Measurements from ENCODE around the gene RPL22.
A peak's percentile ranks its signal among the peaks of the same experiment; 100 is the strongest.

DNA sequence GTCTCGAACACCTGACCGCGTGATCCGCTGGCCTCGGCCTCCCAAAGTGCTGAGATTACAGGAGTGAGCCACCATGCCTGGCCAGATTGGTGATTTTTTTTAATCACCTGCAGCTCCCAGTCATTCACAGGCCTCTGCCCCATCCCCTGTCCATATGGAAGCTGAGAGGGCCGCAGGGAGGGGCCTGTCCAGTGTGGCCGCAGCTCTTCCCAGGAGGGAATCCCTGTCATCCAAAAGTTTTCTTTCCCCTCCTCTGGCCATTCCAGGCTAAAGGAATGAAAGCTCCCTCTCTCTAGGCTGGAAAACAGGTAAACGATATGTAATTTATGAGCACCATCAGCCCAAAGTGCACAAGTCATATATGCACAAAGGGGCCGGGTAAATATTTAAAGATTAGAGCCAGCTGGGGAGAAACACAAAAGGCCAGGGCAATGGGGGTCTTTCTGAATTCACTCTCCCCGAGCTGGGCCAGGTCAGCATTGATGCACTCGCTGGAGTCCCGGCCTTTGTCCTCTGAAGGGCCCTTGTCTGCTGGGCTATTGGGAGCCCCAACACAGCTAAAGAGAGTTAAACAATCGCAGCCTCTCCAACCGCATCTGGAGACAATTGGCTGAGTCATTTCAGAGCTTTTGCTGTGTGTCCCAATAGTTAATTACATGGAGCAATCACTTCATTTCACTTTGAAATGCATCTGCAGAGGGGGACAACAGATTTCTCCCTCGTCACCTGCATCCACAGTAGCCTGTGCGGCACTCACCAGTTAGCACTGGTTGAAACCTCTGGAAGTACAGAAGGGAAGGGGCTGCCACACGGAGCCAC, 40.8 kb upstream of the RPL22 start:
- TF ChIP-seq ZNF670 (CRISPR knock-in tag; IDR thresholded peaks at IDR 0.05; ENCODE audit: borderline replicate concordance) = no peak
- no peak for TF ChIP-seq ZNF354B (CRISPR knock-in tag; IDR thresholded peaks at IDR 0.05)
- TF ChIP-seq ZNF253 (CRISPR knock-in tag; IDR thresholded peaks at IDR 0.05; ENCODE audit: borderline replicate concordance) = no peak
- TF ChIP-seq SMARCE1 (IDR thresholded peaks at IDR 0.05; ENCODE audit: borderline replicate concordance) = no peak
- no peak for TF ChIP-seq ZNF180 (CRISPR knock-in tag; IDR thresholded peaks at IDR 0.05; ENCODE audit: borderline replicate concordance, low read depth)
- no peak for TF ChIP-seq EZH2 (conservative IDR thresholded peaks at IDR 0.05; ENCODE audit: low read depth, low read length)
- TF ChIP-seq, protein P1, sequence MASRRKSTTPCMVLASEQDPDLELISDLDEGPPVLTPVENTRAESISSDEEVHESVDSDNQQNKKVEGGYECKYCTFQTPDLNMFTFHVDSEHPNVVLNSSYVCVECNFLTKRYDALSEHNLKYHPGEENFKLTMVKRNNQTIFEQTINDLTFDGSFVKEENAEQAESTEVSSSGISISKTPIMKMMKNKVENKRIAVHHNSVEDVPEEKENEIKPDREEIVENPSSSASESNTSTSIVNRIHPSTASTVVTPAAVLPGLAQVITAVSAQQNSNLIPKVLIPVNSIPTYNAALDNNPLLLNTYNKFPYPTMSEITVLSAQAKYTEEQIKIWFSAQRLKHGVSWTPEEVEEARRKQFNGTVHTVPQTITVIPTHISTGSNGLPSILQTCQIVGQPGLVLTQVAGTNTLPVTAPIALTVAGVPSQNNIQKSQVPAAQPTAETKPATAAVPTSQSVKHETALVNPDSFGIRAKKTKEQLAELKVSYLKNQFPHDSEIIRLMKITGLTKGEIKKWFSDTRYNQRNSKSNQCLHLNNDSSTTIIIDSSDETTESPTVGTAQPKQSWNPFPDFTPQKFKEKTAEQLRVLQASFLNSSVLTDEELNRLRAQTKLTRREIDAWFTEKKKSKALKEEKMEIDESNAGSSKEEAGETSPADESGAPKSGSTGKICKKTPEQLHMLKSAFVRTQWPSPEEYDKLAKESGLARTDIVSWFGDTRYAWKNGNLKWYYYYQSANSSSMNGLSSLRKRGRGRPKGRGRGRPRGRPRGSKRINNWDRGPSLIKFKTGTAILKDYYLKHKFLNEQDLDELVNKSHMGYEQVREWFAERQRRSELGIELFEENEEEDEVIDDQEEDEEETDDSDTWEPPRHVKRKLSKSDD (CRISPR knock-in tag; IDR thresholded peaks at IDR 0.05; ENCODE audit: low read depth) = no peak
- peak; percentile 60; the same call in 1 of the 2 replicates for TF ChIP-seq CEBPB (IDR thresholded peaks at IDR 0.05; ENCODE audit: borderline replicate concordance, low read depth, low read length)
- TF ChIP-seq, protein P2, sequence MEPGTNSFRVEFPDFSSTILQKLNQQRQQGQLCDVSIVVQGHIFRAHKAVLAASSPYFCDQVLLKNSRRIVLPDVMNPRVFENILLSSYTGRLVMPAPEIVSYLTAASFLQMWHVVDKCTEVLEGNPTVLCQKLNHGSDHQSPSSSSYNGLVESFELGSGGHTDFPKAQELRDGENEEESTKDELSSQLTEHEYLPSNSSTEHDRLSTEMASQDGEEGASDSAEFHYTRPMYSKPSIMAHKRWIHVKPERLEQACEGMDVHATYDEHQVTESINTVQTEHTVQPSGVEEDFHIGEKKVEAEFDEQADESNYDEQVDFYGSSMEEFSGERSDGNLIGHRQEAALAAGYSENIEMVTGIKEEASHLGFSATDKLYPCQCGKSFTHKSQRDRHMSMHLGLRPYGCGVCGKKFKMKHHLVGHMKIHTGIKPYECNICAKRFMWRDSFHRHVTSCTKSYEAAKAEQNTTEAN (CRISPR knock-in tag; conservative IDR thresholded peaks at IDR 0.05) = no peak
- TF ChIP-seq, protein P3, sequence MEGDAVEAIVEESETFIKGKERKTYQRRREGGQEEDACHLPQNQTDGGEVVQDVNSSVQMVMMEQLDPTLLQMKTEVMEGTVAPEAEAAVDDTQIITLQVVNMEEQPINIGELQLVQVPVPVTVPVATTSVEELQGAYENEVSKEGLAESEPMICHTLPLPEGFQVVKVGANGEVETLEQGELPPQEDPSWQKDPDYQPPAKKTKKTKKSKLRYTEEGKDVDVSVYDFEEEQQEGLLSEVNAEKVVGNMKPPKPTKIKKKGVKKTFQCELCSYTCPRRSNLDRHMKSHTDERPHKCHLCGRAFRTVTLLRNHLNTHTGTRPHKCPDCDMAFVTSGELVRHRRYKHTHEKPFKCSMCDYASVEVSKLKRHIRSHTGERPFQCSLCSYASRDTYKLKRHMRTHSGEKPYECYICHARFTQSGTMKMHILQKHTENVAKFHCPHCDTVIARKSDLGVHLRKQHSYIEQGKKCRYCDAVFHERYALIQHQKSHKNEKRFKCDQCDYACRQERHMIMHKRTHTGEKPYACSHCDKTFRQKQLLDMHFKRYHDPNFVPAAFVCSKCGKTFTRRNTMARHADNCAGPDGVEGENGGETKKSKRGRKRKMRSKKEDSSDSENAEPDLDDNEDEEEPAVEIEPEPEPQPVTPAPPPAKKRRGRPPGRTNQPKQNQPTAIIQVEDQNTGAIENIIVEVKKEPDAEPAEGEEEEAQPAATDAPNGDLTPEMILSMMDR (CRISPR knock-in tag; IDR thresholded peaks at IDR 0.05) = no peak
- TF ChIP-seq, protein P4, sequence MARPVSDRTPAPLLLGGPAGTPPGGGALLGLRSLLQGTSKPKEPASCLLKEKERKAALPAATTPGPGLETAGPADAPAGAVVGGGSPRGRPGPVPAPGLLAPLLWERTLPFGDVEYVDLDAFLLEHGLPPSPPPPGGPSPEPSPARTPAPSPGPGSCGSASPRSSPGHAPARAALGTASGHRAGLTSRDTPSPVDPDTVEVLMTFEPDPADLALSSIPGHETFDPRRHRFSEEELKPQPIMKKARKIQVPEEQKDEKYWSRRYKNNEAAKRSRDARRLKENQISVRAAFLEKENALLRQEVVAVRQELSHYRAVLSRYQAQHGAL (CRISPR knock-in tag; IDR thresholded peaks at IDR 0.05; ENCODE audit: not compliant biosample characterization) = no peak
- TF ChIP-seq MTF2 (CRISPR knock-in tag; IDR thresholded peaks at IDR 0.05; ENCODE audit: borderline replicate concordance) = no peak
- TF ChIP-seq RFX5 (IDR thresholded peaks at IDR 0.05; ENCODE audit: low read depth, low read length) = no peak
- TF ChIP-seq, protein P5, sequence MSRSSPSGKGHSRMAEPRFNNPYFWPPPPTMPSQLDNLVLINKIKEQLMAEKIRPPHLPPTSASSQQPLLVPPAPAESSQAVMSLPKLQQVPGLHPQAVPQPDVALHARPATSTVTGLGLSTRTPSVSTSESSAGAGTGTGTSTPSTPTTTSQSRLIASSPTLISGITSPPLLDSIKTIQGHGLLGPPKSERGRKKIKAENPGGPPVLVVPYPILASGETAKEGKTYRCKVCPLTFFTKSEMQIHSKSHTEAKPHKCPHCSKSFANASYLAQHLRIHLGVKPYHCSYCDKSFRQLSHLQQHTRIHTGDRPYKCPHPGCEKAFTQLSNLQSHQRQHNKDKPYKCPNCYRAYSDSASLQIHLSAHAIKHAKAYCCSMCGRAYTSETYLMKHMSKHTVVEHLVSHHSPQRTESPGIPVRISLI (CRISPR knock-in tag; IDR thresholded peaks at IDR 0.05; ENCODE audit: borderline replicate concordance) = no peak
